ENCODE data around the gene PPIA. TPM values are rescaled to one million over a fixed set of nuclear protein-coding genes. Genes with fewer than 3 reads are reported as not detected.

The PPIA gene
- total RNA-seq, 4 donors from 2014 or later = 631 to 1,290 (median 820) TPM

DNA sequence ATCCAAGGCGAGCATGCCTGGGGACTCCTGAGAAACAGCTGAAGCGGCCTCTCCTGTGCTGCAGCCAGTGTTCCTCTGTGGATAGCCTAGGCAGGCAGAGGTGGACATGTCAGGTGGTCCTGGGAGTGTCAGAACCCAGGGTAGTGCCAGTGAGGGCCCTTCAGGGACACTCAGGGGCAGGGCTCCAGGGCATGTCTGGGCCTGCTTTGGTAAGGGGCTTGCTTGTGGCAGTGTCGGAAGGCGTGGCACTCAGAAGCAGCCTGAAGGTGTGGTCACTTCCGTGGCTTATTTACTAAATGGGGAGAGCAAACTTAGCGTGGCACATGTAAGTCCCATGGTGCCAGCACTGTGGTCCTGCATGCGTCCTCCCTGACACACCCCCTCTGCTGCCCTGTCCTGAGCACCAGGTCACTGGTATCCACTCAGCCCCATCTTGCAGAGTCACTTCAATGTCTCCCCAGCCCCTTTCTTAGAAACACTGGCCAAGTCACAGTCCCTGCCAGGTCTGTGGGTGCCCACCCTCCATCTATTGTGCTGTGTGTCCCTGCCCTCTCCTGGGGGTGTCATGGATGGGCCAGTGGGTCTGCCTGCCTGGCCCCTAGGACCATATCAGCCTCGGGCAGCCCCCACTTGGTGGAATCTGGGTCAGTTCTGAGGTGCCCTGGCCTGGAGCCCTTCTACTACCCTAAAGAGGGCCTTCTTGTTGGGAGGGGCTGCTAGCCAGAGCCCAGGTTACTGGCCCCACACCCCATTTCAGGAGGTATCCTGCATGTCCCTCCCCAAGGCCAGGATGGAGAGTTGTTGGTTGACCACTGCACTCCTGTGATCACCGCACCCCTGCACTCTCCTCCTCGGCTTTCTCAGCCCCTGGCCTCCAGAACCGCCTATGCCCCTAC is 41.4 kb upstream of the PPIA start:
- Histone ChIP-seq H3K36me3 (peaks cover 0 to 16% (median 0%) of the 10 kb centered on the region in 4 donors), H3K27me3 (no peaks in the 10 kb centered on the region), H3K4me1 (peaks cover 23 to 54% (median 35%) of the 10 kb centered on the region in 4 donors), H3K27ac (peak overlapping the region; percentile 4 to 63 (median 30)), H3K4me3 (no peak overlapping the region), H3K9me3 (no peaks in the 10 kb centered on the region)
- in situ Hi-C loops (cut with MboI; ENCODE audit: low pct_ligation_motif_present in 1 of 4, low pct_unique_long_range_greater_than_20kb in 1 of 4, low sequenced_read_pairs in 3 of 4) = loop anchor here in 3 of 4 donors (10.0 to 25.0 kb wide), 2 partner anchors 160 to 168 kb away; partner anchors contain the start of gene TMED4 (in 2 of the 3)
- 74% methylated on average over 10 of the region's 11 CpGs; no CpG with 5 or more reads in 1 of the 2 donors for WGBS, 2 donors (ENCODE audit: low coverage in 1 of 2)
- intact Hi-C loops (cut with DNase I; ENCODE audit: low total_unique reads) = no loop called here
- no peak for DNase-seq
- TF ChIP-seq POLR2A (IDR thresholded peaks at IDR 0.05) = no peak
- no peak for TF ChIP-seq EP300 (IDR thresholded peaks at IDR 0.05; ENCODE audit: low read depth)
- TF ChIP-seq POLR2AphosphoS5 (IDR thresholded peaks at IDR 0.05) = no peak

DNA sequence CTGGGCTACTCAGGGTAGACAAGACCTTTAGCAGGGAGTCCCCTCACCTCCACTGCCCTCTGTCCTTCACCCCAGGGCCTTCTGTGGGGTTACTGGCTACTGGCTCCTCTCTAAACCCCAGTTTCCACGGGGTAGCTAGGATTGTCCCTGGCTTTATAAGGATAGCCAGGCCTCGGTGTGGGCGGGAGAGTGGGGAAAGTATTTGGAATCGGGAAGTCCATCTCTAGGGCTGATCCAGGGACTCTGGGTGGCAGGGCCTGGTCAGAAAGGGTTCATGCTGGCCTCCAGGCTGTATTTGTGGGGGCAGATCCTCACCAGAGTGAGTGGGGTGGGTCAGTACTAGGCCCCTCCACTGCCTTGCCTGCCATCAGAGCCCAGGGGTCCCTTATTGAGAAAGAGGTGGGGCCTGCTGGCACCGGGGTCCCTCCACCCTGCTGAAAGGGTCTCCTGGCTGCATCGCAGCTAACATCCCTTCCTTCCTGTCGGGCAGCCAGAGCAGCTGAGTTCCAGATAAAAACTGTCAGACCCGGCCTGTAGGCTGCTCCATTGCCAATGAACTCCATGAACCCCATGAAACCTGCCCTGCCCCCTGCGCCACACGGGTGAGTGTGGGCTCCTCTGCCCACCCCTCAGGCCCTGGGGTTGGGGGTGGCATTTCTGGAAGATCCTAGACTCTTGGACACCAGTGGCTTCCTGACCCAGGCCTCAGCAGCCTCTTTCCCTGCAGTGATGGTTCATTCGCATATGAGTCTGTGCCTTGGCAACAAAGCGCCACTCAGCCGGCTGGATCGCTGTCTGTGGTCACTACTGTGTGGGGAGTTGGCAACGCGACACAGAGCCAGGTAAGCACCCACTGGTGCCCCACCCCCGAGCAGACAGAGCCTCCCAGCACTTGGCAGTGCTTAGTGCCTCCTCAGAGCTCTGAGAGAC is 40.5 kb upstream of the PPIA start:
- Histone ChIP-seq H3K4me1 (peaks cover 14 to 45% (median 26%) of the 10 kb centered on the region in 4 donors), H3K4me3 (no peak overlapping the region), H3K9me3 (no peaks in the 10 kb centered on the region), H3K36me3 (peaks cover 0 to 20% (median 0%) of the 10 kb centered on the region in 4 donors), H3K27ac (peak overlapping the region; percentile 4 to 63 (median 30)), H3K27me3 (no peaks in the 10 kb centered on the region)
- intact Hi-C loops (cut with DNase I; ENCODE audit: low total_unique reads) (no loop called here), in situ Hi-C loops (cut with MboI; ENCODE audit: low pct_ligation_motif_present in 1 of 4, low pct_unique_long_range_greater_than_20kb in 1 of 4, low sequenced_read_pairs in 3 of 4) (loop anchor here in 3 of 4 donors (10.0 to 25.0 kb wide), 2 partner anchors 161 to 169 kb away; partner anchors contain the start of gene TMED4 (in 2 of the 3))
- TF ChIP-seq POLR2A (IDR thresholded peaks at IDR 0.05) = no peak
- no peak for DNase-seq
- WGBS, 2 donors (ENCODE audit: low coverage in 1 of 2) = 82% methylated on average over 17 of the region's 17 CpGs; no CpG with 5 or more reads in 1 of the 2 donors

DNA sequence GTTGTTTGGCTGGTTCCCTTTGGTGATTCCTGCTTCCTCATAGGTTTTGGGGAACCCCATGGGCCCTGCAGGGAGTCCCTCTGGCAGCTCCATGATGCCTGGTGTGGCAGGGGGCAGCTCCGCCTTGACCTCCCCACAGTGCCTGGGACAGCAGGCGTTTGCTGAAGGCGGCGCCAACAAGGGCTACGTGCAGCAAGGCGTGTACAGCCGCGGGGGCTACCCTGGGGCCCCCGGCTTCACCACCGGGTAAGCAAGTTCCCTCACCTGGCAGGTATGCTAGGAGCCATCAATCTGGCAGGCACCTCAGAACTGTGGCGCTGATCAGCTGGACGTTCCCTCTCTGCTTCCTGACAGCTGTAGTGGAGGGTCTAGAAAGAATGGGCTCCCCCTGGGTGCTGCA is 39.6 kb upstream of the PPIA start:
- DNase-seq = no peak
- Histone ChIP-seq H3K4me3 (no peak overlapping the region), H3K4me1 (peaks cover 9 to 37% (median 24%) of the 10 kb centered on the region in 4 donors), H3K27ac (no peak overlapping the region), H3K27me3 (no peaks in the 10 kb centered on the region), H3K9me3 (no peaks in the 10 kb centered on the region), H3K36me3 (peaks cover 0 to 20% (median 0%) of the 10 kb centered on the region in 4 donors)
- TF ChIP-seq POLR2AphosphoS5 (IDR thresholded peaks at IDR 0.05) = no peak
- TF ChIP-seq, protein P1, sequence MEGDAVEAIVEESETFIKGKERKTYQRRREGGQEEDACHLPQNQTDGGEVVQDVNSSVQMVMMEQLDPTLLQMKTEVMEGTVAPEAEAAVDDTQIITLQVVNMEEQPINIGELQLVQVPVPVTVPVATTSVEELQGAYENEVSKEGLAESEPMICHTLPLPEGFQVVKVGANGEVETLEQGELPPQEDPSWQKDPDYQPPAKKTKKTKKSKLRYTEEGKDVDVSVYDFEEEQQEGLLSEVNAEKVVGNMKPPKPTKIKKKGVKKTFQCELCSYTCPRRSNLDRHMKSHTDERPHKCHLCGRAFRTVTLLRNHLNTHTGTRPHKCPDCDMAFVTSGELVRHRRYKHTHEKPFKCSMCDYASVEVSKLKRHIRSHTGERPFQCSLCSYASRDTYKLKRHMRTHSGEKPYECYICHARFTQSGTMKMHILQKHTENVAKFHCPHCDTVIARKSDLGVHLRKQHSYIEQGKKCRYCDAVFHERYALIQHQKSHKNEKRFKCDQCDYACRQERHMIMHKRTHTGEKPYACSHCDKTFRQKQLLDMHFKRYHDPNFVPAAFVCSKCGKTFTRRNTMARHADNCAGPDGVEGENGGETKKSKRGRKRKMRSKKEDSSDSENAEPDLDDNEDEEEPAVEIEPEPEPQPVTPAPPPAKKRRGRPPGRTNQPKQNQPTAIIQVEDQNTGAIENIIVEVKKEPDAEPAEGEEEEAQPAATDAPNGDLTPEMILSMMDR (IDR thresholded peaks at IDR 0.05) = no peak
- TF ChIP-seq POLR2A (IDR thresholded peaks at IDR 0.05) = no peak
- TF ChIP-seq EP300 (IDR thresholded peaks at IDR 0.05; ENCODE audit: low read depth) = no peak
- intact Hi-C loops (cut with DNase I; ENCODE audit: low total_unique reads) = no loop called here
- in situ Hi-C loops (cut with MboI; ENCODE audit: low pct_ligation_motif_present in 1 of 4, low pct_unique_long_range_greater_than_20kb in 1 of 4, low sequenced_read_pairs in 3 of 4) = loop anchor here in 3 of 4 donors (10.0 to 25.0 kb wide), 2 partner anchors 162 to 170 kb away; partner anchors contain the start of gene TMED4 (in 2 of the 3)
- WGBS, 2 donors (ENCODE audit: low coverage in 1 of 2) = 82% methylated on average over 10 of the region's 12 CpGs; no CpG with 5 or more reads in 1 of the 2 donors

DNA sequence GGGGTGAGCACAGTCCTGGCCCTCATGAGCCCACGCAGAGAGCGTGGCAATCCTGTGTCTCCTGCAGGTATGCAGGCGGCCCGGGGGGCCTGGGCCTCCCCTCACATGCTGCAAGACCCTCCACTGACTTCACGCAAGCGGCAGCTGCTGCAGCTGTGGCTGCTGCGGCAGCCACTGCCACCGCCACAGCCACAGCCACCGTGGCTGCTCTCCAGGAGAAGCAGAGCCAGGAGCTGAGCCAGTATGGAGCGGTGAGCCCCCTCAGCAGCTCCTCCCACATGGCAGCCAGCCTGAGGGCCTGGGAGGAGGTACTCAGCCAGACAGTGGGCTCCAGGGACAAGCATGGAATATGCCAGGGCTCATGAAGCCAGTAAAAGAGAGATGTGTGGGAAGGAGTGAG is 39.2 kb upstream of the PPIA start:
- H3K36me3 ChIP-seq = peaks cover 0 to 20% (median 0%) of the 10 kb centered on the region in 4 donors

More for the DNA sequence above, 39.2 kb upstream of the PPIA start:
- intact Hi-C loops (cut with DNase I; ENCODE audit: low total_unique reads) (no loop called here), in situ Hi-C loops (cut with MboI; ENCODE audit: low pct_ligation_motif_present in 1 of 4, low pct_unique_long_range_greater_than_20kb in 1 of 4, low sequenced_read_pairs in 3 of 4) (loop anchor here in 3 of 4 donors (10.0 to 25.0 kb wide), 2 partner anchors 163 to 170 kb away; partner anchors contain the start of gene TMED4 (in 2 of the 3))
- Histone ChIP-seq H3K9me3 (no peaks in the 10 kb centered on the region), H3K4me1 (peaks cover 9 to 41% (median 28%) of the 10 kb centered on the region in 4 donors), H3K4me3 (no peak overlapping the region), H3K27me3 (no peaks in the 10 kb centered on the region), H3K27ac (no peak overlapping the region)
- TF ChIP-seq, protein P1 (IDR thresholded peaks at IDR 0.05) = no peak
- no peak for TF ChIP-seq POLR2A (IDR thresholded peaks at IDR 0.05)
- no peak for DNase-seq
- 89% methylated on average over 10 of the region's 10 CpGs; no CpG with 5 or more reads in 1 of the 2 donors for WGBS, 2 donors (ENCODE audit: low coverage in 1 of 2)

All from transverse colon (tissue), 4 donors.